Endothelial cell of umbilical vein (primary cell): ENCODE results near the gene SLC24A3.

Experiments used
- CTCF ChIP-seq, 2 donors: IDR thresholded peaks; 1 replicate in 1 of 2; 2 replicates in 1 of 2; pipeline ENCODE4 v1.5.1; 2011; ENCODE audit warnings: low read length in 2 of 2, mild to moderate bottlenecking in 2 of 2, moderate library complexity in 2 of 2, control low read depth in 1 of 2, inconsistent platforms in 1 of 2, low read depth in 1 of 2; ENCODE audit not compliant: insufficient read depth in 1 of 2; ENCODE audit errors: extremely low read depth in 1 of 2
- FOS ChIP-seq: IDR thresholded peaks from 2 replicates; pipeline ENCODE4 v1.6.1; 2011; ENCODE audit warnings: mild to moderate bottlenecking, low read length, moderate library complexity, borderline replicate concordance; ENCODE audit not compliant: insufficient read depth
- GATA2 ChIP-seq: IDR thresholded peaks from 2 replicates; pipeline ENCODE4 v1.7.0; 2011; ENCODE audit warnings: low read depth, mild to moderate bottlenecking, moderate library complexity, mixed read lengths, low read length; ENCODE audit not compliant: insufficient read length, insufficient read depth
- MAX ChIP-seq: IDR thresholded peaks from 2 replicates; pipeline ENCODE4 v1.6.1; 2011; ENCODE audit not compliant: insufficient read depth, insufficient read length
- MYC ChIP-seq: IDR thresholded peaks from one replicate; pipeline ENCODE4 v1.6.1; 2011; ENCODE audit warnings: mild to moderate bottlenecking, low read depth, low read length
- POLR2A ChIP-seq: IDR thresholded peaks from 2 replicates; pipeline ENCODE4 v1.6.1; 2012; ENCODE audit warnings: low read depth, mild to moderate bottlenecking, control low read depth, low read length
- POLR2AphosphoS5 ChIP-seq: IDR thresholded peaks from 2 replicates; pipeline ENCODE4 v1.6.1; 2012; ENCODE audit warnings: low read depth, mild to moderate bottlenecking, control low read depth, low read length, moderate library complexity; ENCODE audit not compliant: insufficient read depth

- no peak for TF ChIP-seq FOS
- no peak for TF ChIP-seq CTCF (IDR thresholded peaks at IDR 0.05; ENCODE audit: extremely low read depth in 1 of 2, insufficient read depth in 1 of 2, low read depth in 1 of 2, low read length in 2 of 2)
- no peak for TF ChIP-seq GATA2
- no peak for TF ChIP-seq POLR2AphosphoS5
- no peak for TF ChIP-seq MAX
- no peak for TF ChIP-seq MYC
- no peak for TF ChIP-seq POLR2A
Observed at GRCh38 chr20:19765266-19765665, 552.8 kb downstream of the SLC24A3 start.
